Right lobe of liver (tissue), 6 donors: Measurements from ENCODE around the gene VGLL3. TPM values are rescaled to one million over a fixed set of nuclear protein-coding genes. Genes with fewer than 3 reads are reported as not detected.

Experiments
- ATAC-seq, 4 donors: fragments of 200-7000 bp; cut with Tn5 transposase; one replicate each; pipeline ENCODE4 v1.9.1; 2020; ENCODE audit warnings: mild to moderate bottlenecking in 4 of 4, moderate library complexity in 4 of 4
- DNase-seq, 3 donors: peaks; one replicate each; pipeline ENCODE4 v3.0.0-alpha.2; 2020
- H3K27ac ChIP-seq, 3 donors: fragments of 200-600 bp; one replicate each; pipeline ENCODE4 v1.8.0; 2022
- H3K27me3 ChIP-seq, 2 donors: fragments of 200-600 bp; one replicate each; pipeline ENCODE4 v1.8.0; 2022
- H3K36me3 ChIP-seq, 4 donors: fragments of 200-600 bp; sonication (generic) in 1 of 4; one replicate each; pipeline versions ENCODE4 v1.5.1 to v1.8.0; 2017 to 2022; ENCODE audit warnings: control low read depth in 1 of 4
- H3K4me1 ChIP-seq, 4 donors: fragments of 200-600 bp; sonication (generic) in 1 of 4; one replicate each; pipeline versions ENCODE4 v1.5.1 to v1.8.0; 2017 to 2022; ENCODE audit warnings: control low read depth in 1 of 4
- H3K4me3 ChIP-seq, 3 donors: fragments of 200-600 bp; one replicate each; pipeline ENCODE4 v1.8.0; 2022
- H3K9me3 ChIP-seq, 4 donors: fragments of 200-600 bp; sonication (generic) in 1 of 4; one replicate each; pipeline versions ENCODE4 v1.5.1 to v1.8.0; 2017 to 2022; ENCODE audit warnings: control low read depth in 1 of 4
- CTCF ChIP-seq, 4 donors: fragments of 200-600 bp in 3 of 4; fragments of 450-650 bp in 1 of 4; IDR thresholded peaks; one replicate each; pipeline versions ENCODE4 v1.5.1 to v1.8.0; 2016 to 2022; ENCODE audit warnings: antibody characterized with exemption in 4 of 4, mild to moderate bottlenecking in 2 of 4
- POLR2A ChIP-seq: fragments of 450-650 bp; IDR thresholded peaks from one replicate; pipeline ENCODE4 v1.6.1; 2017; ENCODE audit warnings: antibody characterized with exemption, mild to moderate bottlenecking
- WGBS: methylation state at CpG from one replicate; pipeline ENCODE4 v1.1.6; 2018; ENCODE audit warnings: low coverage, low lambda C conversion rate; ENCODE audit not compliant: insufficient coverage; ENCODE audit errors: missing lambda C conversion rate; 5-methylcytosine and 5-hydroxymethylcytosine counted together
- intact Hi-C, 2 donors: fragments of 100-400 bp; cut with DNase I; formaldehyde crosslinking; loops; one replicate each; pipeline versions ENCODE4 v1.11.2 to v1.14.1; 2022
- total RNA-seq, 6 experiments: library from RNA; depleted of rRNA in 2 of 6; stranded (reverse); fragments of >200 nt in 2 of 6; fragmentation: NEBNext Ultra II Directional in 3 of 6; extraction: Animal tissue kit (Norgen Biotek cat#: 25700) in 3 of 6; gene quantifications; one replicate each; pipeline versions ENCODE4 v1.1.0 to v1.2.4, GENCODE V29; 2016 to 2023
- donor health status: DM: no; HTN: yes; CAD: no.
- donor health status: DM: no; HTN: no; CAD: no.
- donor health status: DM: no; HTN: no; CAD: no.
- donor health status: DM: no; HTN: yes; CAD: no.
- donor health status: DM: no; HTN: yes; CAD: no.

Gene VGLL3
- total RNA-seq, 6 experiments from 2014 or later, result 0.21 to 3.8 (median 0.79) TPM

DNA sequence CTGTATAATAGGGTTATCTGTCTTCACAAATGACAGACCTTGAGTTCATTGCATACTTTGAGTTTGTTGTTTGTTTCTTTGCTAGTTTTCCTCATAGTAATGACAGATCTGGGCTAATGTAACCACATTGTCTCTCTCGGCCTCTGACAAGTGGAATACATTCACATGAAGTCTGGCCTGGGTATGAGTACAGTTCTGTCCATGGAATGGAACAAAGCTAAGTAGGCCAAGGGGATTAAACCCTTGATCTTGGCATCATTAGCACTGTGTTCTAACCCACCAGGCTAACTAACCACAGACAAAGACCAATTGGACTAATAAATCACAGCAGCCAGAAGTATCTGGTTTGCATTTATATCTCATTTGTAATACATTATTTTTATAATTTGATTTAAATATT, 7.6 kb upstream of the VGLL3 start:
- H3K9me3 ChIP-seq, result no peaks in the 10 kb centered on the region
- no peaks in the 10 kb centered on the region for H3K27me3 ChIP-seq
- no peak for TF ChIP-seq POLR2A
- intact Hi-C loops, result no loop called here
- H3K4me1 ChIP-seq, result no peaks in the 10 kb centered on the region
- no peak for DNase-seq
- no peak for ATAC-seq
- no peak overlapping the region for H3K4me3 ChIP-seq
- no peaks in the 10 kb centered on the region for H3K36me3 ChIP-seq
- 80% methylated on average over 1 of the region's 1 CpG for WGBS
- H3K27ac ChIP-seq, result no peak overlapping the region

GRCh38 chr3:86996261-86996955, 5.5 kb upstream of the VGLL3 start:
- intact Hi-C loops, result no loop called here
- Histone ChIP-seq H3K4me1 (no peaks in the 10 kb centered on the region), H3K27ac (no peak overlapping the region), H3K4me3 (no peak overlapping the region), H3K27me3 (no peaks in the 10 kb centered on the region), H3K36me3 (no peaks in the 10 kb centered on the region), H3K9me3 (no peaks in the 10 kb centered on the region)
- ATAC-seq (no peak), DNase-seq (no peak)
- WGBS, result 76% methylated on average over 5 of the region's 5 CpGs
- TF ChIP-seq CTCF (IDR thresholded peaks at IDR 0.05) (no peak), POLR2A (no peak)

GRCh38 chr3:86995537-86995936, 4.6 kb upstream of the VGLL3 start:
- TF ChIP-seq POLR2A (no peak), CTCF (IDR thresholded peaks at IDR 0.05) (no peak)
- Histone ChIP-seq H3K4me1 (no peaks in the 10 kb centered on the region), H3K9me3 (no peaks in the 10 kb centered on the region), H3K4me3 (no peak overlapping the region), H3K27ac (no peak overlapping the region), H3K27me3 (no peaks in the 10 kb centered on the region), H3K36me3 (no peaks in the 10 kb centered on the region)
- DNase-seq (no peak), ATAC-seq (no peak)
- 79% methylated on average over 5 of the region's 5 CpGs for WGBS
- intact Hi-C loops, result no loop called here

DNA sequence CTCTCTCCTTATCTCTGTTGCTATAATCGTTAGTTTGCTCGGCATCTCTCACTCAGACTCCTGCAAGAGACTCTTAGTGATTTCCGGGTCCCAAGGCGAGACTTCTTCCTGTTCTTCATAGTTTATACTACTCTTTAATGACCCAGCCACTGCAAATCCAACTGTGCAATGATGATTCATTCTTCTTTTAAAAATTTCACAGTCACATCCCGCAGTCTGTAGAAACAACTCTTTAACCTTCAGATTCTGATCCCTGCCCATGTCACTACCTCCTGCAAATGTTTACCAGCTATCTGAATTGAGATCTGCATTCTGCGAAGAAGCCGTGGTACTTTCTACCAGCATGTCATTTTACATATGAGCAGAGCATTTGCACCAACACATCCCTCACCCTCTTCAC, 2.8 kb upstream of the VGLL3 start:
- intact Hi-C loops, result no loop called here
- WGBS, result 22% methylated on average over 7 of the region's 7 CpGs
- TF ChIP-seq POLR2A (no peak), CTCF (IDR thresholded peaks at IDR 0.05) (no peak)
- ATAC-seq (no peak), DNase-seq (no peak)
- Histone ChIP-seq H3K27ac (no peak overlapping the region), H3K4me3 (no peak overlapping the region), H3K27me3 (peaks cover 3 to 11% of the 10 kb centered on the region in 2 donors), H3K4me1 (no peaks in the 10 kb centered on the region), H3K9me3 (no peaks in the 10 kb centered on the region), H3K36me3 (no peaks in the 10 kb centered on the region)

- Histone ChIP-seq H3K4me1 (no peaks in the 10 kb centered on the region), H3K27ac (no peak overlapping the region), H3K9me3 (no peaks in the 10 kb centered on the region), H3K27me3 (peaks cover 3 to 11% of the 10 kb centered on the region in 2 donors), H3K36me3 (no peaks in the 10 kb centered on the region), H3K4me3 (peak overlapping the region in 1 of 3 donors; percentile 27)
- TF ChIP-seq CTCF (IDR thresholded peaks at IDR 0.05) (no peak), POLR2A (no peak)
- intact Hi-C loops, result no loop called here
- ATAC-seq (no peak), DNase-seq (no peak)
- 63% methylated on average over 8 of the region's 8 CpGs for WGBS
These were observed 989 bp upstream of the VGLL3 start for GRCh38 chr3:86991840-86992435.
